Astrocyte (in vitro differentiated cells and primary cell): ENCODE data around the gene NSMF. TPM values are rescaled to one million over a fixed set of nuclear protein-coding genes. Genes with fewer than 3 reads are reported as not detected.
A peak's percentile ranks its signal among the peaks of the same experiment; 100 is the strongest.

Experiments
- DNase-seq: peaks from one replicate; pipeline ENCODE4 v3.0.0-alpha.2; 2010; ENCODE audit warnings: low read depth
- FAIRE-seq: peaks from 2 replicates; lab custom pipeline; 2011; peaks lifted over from hg19 to GRCh38; lab: Jason Lieb, UNC
- H2AFZ ChIP-seq: 2 replicates; pipeline ENCODE4 v1.6.0; 2012; ENCODE audit warnings: low read depth, low read length, inconsistent platforms
- H3K27ac ChIP-seq: 2 replicates; pipeline ENCODE4 v1.5.1; 2011; ENCODE audit warnings: low read depth, low read length, inconsistent platforms
- H3K27me3 ChIP-seq: 2 replicates; pipeline ENCODE4 v1.6.0; 2011; ENCODE audit warnings: low read length, inconsistent platforms; ENCODE audit not compliant: insufficient read depth
- H3K36me3 ChIP-seq: 2 replicates; pipeline ENCODE4 v1.5.1; 2011; ENCODE audit warnings: low read length, inconsistent platforms; ENCODE audit not compliant: insufficient read depth
- H3K4me1 ChIP-seq: 2 replicates; pipeline ENCODE4 v1.5.1; 2011; ENCODE audit warnings: low read length, inconsistent platforms; ENCODE audit not compliant: insufficient read depth
- H3K4me2 ChIP-seq: 2 replicates; pipeline ENCODE4 v1.6.0; 2012; ENCODE audit warnings: low read length, inconsistent platforms
- H3K4me3 ChIP-seq: 2 replicates; pipeline ENCODE4 v1.5.1; 2011; ENCODE audit warnings: low read depth, mild to moderate bottlenecking, low read length, inconsistent platforms; ENCODE audit not compliant: insufficient read depth
- H3K79me2 ChIP-seq: 2 replicates; pipeline ENCODE4 v1.6.0; 2012; ENCODE audit warnings: mild to moderate bottlenecking, low read length, inconsistent platforms; ENCODE audit not compliant: insufficient read depth
- H3K9ac ChIP-seq: 2 replicates; pipeline ENCODE4 v1.6.0; 2012; ENCODE audit warnings: mild to moderate bottlenecking, low read length, inconsistent platforms
- H3K9me3 ChIP-seq: 2 replicates; pipeline ENCODE4 v1.5.1; 2012; ENCODE audit warnings: low read depth, mild to moderate bottlenecking, low read length, inconsistent platforms; ENCODE audit not compliant: insufficient read depth
- H4K20me1 ChIP-seq: 2 replicates; pipeline ENCODE4 v1.6.0; 2012; ENCODE audit warnings: low read length, inconsistent platforms; ENCODE audit not compliant: insufficient read depth
- H3K27ac Mint-ChIP-seq: one replicate; pipeline ENCODE4 v1.8.0; 2021; ENCODE audit warnings: mild to moderate bottlenecking, mixed read lengths; ENCODE audit not compliant: unreplicated experiment
- H3K27me3 Mint-ChIP-seq: one replicate; pipeline ENCODE4 v1.8.0; 2021; ENCODE audit warnings: low read depth, mixed read lengths; ENCODE audit not compliant: unreplicated experiment
- H3K36me3 Mint-ChIP-seq: one replicate; pipeline ENCODE4 v1.8.0; 2021; ENCODE audit warnings: low read depth, mixed read lengths; ENCODE audit not compliant: unreplicated experiment
- H3K4me1 Mint-ChIP-seq: one replicate; pipeline ENCODE4 v1.8.0; 2021; ENCODE audit warnings: low read depth, mixed read lengths; ENCODE audit not compliant: unreplicated experiment
- H3K4me3 Mint-ChIP-seq: one replicate; pipeline ENCODE4 v1.8.0; 2021; ENCODE audit warnings: mild to moderate bottlenecking, moderate library complexity, mixed read lengths; ENCODE audit not compliant: unreplicated experiment
- H3K9me3 Mint-ChIP-seq: one replicate; pipeline ENCODE4 v1.8.0; 2021; ENCODE audit warnings: mild to moderate bottlenecking, mixed read lengths; ENCODE audit not compliant: unreplicated experiment
- EZH2 ChIP-seq: IDR thresholded peaks from 2 replicates; pipeline ENCODE4 v1.6.1; 2012; ENCODE audit warnings: mild to moderate bottlenecking, low read length, inconsistent platforms; ENCODE audit not compliant: insufficient read depth
- total RNA-seq: library from RNA; stranded (reverse); gene quantifications from 2 replicates; pipeline ENCODE4 v1.2.1, GENCODE V29; 2021
- TF ChIP-seq, protein P1 (sequence below): IDR thresholded peaks from 2 replicates; pipeline ENCODE4 v1.5.1; 2011; ENCODE audit warnings: low read depth, mild to moderate bottlenecking, inconsistent platforms, low read length, moderate library complexity; ENCODE audit not compliant: insufficient read depth

NSMF gene
- total RNA-seq, 1 donor from 2014 or later, result 50.5 TPM

DNA sequence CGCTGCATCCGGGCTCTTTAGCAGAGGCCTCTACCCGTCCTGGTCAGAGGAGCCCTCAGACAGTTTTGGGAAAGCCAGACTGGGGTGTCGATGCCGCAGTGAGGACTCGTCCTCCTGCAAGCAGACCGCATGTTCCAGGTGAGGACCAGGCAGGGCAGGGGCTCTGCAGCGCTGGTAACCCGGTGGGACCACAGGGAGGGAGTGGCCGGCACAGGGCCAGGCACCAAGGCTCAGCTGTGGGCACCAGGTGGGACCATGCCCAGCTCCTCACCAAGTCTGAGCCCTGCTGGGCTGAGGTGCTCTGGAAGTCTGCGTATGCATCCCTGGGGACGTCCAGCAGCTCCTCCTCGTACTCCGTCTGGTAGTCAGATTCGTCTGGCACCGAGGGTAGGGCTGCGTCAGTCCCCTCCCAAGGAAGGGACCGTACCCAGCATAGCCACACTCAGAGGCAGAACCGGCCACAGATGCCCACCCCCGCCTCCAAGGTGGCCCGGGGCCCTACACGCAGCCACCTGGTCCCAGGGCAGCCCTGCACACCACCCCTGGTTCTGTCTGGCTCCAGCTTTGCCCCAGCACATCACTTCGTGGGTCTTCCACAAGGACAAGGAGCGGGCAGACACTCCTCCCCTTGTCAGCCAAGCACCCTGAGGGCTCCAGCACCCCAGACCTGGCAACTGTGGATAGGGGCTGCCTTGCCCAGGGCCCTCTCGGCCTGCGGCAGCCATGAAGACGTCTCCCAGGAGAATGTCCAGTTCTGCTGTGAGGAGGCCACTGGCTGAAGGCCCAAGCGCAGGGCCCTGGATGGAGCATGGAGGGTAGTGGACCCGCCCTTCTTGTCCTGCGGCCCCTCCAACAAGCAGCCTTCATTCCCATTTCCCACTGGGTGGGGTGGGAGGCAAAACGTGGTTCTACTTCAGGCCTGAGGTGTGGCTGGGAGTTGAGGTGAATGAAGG lies 1.5 kb upstream of the NSMF start:
- Histone ChIP-seq H3K4me2 (no peak overlapping the region), H3K36me3 (no peaks in the 10 kb centered on the region), H4K20me1 (peaks cover 30% of the 10 kb centered on the region), H3K9me3 (no peaks in the 10 kb centered on the region), H3K4me3 (no peak overlapping the region), H3K4me1 (peaks cover 34% of the 10 kb centered on the region), H3K27ac (no peak overlapping the region), H2AFZ (no peak overlapping the region), H3K27me3 (no peaks in the 10 kb centered on the region), H3K79me2 (no peaks in the 10 kb centered on the region), H3K9ac (no peak overlapping the region)
- Mint-ChIP-seq H3K4me3 (no peak overlapping the region), H3K27me3 (peaks cover 3% of the 10 kb centered on the region), H3K9me3 (no peaks in the 10 kb centered on the region), H3K4me1 (peaks cover 10% of the 10 kb centered on the region), H3K27ac (no peak overlapping the region), H3K36me3 (peaks cover 3% of the 10 kb centered on the region)
- TF ChIP-seq, protein P1, sequence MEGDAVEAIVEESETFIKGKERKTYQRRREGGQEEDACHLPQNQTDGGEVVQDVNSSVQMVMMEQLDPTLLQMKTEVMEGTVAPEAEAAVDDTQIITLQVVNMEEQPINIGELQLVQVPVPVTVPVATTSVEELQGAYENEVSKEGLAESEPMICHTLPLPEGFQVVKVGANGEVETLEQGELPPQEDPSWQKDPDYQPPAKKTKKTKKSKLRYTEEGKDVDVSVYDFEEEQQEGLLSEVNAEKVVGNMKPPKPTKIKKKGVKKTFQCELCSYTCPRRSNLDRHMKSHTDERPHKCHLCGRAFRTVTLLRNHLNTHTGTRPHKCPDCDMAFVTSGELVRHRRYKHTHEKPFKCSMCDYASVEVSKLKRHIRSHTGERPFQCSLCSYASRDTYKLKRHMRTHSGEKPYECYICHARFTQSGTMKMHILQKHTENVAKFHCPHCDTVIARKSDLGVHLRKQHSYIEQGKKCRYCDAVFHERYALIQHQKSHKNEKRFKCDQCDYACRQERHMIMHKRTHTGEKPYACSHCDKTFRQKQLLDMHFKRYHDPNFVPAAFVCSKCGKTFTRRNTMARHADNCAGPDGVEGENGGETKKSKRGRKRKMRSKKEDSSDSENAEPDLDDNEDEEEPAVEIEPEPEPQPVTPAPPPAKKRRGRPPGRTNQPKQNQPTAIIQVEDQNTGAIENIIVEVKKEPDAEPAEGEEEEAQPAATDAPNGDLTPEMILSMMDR, result no peak
- no peak for TF ChIP-seq EZH2
- FAIRE-seq (no peak), DNase-seq (no peak)

DNA sequence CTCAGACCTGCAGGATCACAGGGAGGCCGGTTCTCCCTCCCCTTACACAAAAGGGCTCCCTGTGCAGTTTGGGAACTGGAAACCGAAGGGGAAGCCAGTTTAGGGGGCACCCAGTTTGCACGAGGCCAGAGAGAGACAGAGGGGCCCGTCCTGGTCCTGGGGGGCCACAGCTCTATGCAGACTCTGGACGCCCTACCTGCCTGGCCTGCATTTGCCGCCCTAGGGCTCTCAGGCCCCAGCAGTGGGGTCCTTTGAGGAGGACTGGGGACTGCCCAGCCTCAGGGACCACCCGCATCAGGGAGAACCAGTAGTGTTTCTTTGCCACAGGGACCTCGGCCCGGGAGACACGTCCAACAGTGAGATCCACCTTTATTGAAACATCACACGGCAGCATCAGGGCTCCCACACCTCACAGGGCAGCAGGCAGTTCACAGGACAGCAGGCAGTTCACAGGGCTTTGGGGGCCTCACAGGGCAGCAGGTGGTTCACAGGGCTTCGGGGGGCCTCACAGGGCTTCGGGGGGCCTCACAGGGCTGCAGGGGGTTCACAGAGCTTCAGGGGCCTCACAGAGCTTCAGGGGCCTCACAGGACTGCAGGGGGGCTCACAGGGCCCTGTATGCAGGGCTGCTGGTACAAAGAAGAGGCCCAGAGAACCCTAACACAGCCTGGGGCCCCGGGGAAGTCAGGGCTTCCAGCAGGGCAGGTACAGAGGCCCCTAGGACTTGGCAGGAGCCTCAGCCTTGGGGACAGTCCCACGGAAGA lies 648 bp upstream of the NSMF start:
- peaks cover 42% of the 10 kb centered on the region for H3K4me1 ChIP-seq
- Mint-ChIP-seq H3K4me1 (peaks cover 10% of the 10 kb centered on the region), H3K9me3 (no peaks in the 10 kb centered on the region), H3K4me3 (peak overlapping the region; percentile 62), H3K27ac (no peak overlapping the region), H3K27me3 (no peaks in the 10 kb centered on the region), H3K36me3 (peaks cover 3% of the 10 kb centered on the region)
- no peaks in the 10 kb centered on the region for H3K9me3 ChIP-seq
- DNase-seq (no peak), FAIRE-seq (no peak)
- H3K27me3 ChIP-seq, result no peaks in the 10 kb centered on the region
- peak overlapping the region; percentile 55 for H3K9ac ChIP-seq
- H2AFZ ChIP-seq, result peak overlapping the region; percentile 88
- H3K36me3 ChIP-seq, result no peaks in the 10 kb centered on the region
- peak overlapping the region; percentile 48 for H3K27ac ChIP-seq
- peak overlapping the region; percentile 96 for H3K4me2 ChIP-seq
- H3K4me3 ChIP-seq, result no peak overlapping the region
- TF ChIP-seq EZH2, result no peak
- TF ChIP-seq, protein P1, result no peak
- no peaks in the 10 kb centered on the region for H3K79me2 ChIP-seq
- peaks cover 37% of the 10 kb centered on the region for H4K20me1 ChIP-seq
